GM18511 (cell line): ENCODE measurements around the gene BLOC1S4.

Experiments
- ATAC-seq: cut with Tn5 transposase; IDR thresholded peaks from one replicate; pipeline ENCODE4 v1.9.1; 2021; ENCODE audit warnings: mild to moderate bottlenecking, moderate library complexity; ENCODE audit not compliant: unreplicated experiment

Gene BLOC1S4

DNA sequence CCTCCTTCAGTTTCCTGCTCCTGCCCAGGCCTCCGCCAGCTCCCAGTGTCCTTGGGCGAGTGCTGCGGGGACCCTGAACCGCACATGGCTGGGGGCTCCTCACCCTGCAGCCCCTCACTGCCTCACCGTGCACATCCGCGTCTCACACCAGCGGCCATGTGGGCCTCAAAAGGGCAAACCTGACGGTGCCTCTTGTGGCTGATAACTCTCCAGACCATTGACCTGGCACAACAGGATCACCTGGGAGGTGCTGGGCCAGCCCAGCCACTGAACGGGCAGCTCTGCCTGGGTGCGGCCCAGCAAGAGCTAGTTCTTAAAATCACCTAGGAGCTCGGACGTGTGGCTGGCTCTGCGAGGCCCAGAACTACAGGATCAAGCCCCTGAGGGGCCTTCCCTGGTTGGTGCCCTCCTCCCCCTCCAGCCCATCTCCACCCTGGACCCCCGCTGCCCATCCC, 26.4 kb upstream of the BLOC1S4 start:
- no peak for ATAC-seq

DNA sequence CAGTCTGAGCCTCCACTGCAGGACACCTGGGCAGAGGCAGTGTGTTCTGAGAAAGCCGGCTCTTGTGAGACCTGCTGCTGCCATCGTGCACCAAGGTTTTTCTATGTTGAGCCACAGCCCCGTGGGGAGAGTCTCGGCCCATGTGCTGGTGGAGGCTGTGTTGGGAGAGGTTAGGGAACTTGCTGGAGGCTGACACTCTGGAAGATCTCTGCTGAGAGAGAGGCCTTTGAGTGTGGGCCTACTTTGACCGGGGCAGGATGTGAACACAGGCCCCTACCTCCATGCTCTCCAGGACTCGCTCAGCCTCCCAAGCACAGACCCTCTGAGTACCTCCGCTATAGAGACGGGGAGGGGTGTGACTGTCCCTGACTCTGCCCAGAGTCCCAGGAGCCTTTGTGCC, 23.6 kb upstream of the BLOC1S4 start:
- no peak for ATAC-seq

DNA sequence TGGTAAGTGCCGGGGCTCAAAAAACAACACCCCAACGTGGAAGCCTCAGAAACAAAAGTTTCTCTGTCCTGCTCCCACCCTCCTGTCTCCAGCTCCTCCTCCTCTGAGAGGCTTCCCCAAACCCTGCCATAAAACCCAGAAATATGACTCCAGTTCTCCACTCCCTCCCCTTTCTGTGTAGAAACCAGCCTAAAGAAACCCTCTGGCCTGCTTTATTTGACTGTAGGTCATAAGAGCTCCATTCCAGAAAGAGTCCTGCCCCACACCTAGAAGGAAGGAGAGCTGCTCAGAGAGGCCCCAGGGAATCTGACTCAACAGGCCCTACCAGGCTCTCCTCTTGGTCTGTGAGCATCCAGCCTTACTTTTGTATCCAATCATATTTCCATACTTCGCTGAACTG, 23.2 kb upstream of the BLOC1S4 start:
- ATAC-seq = no peak

DNA sequence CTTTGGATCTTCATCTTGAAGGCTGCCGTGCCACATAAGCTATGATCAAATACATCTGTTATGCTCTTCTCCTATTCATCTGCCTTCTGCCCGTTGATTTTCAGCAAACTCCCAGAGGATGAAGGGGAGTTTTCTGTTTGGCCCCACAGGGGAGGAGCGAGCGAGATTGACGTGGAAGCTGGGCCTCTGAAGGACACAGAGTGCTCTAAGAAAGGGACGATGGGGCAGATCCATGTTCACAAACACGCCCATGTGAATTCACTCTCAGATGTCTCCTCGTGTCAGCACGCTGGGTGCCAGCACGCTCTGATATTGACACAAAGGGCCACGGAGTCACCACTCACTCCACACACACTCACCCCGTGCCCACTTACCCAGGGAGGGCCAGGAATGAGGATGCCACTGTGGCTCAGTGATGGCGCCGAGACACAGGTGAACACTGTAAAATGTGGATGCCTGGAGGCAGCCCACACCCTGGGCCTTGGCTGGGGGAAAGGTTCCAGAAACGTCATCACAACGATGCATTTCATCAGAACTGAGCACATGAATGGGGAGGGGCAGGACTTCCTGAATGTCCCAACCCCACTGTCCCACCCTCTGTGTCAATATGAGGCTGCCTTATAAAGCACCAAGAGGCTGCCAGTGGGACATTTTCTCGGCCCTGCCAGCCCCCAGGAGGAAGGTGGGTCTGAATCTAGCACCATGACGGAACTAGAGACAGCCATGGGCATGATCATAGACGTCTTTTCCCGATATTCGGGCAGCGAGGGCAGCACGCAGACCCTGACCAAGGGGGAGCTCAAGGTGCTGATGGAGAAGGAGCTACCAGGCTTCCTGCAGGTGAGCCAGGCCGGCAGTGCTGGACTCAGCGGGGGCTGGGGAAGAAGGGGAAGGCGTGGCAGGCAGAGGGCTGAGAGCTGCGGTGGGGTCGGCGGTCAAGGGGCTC, 22.5 kb upstream of the BLOC1S4 start, which contains the start of gene S100P:
Gene S100P, plus strand, starts transcription at position 648 of the 946 bp plus-strand sequence. Its CDS starts 55 bp downstream, at position 703.
- no peak for ATAC-seq

DNA sequence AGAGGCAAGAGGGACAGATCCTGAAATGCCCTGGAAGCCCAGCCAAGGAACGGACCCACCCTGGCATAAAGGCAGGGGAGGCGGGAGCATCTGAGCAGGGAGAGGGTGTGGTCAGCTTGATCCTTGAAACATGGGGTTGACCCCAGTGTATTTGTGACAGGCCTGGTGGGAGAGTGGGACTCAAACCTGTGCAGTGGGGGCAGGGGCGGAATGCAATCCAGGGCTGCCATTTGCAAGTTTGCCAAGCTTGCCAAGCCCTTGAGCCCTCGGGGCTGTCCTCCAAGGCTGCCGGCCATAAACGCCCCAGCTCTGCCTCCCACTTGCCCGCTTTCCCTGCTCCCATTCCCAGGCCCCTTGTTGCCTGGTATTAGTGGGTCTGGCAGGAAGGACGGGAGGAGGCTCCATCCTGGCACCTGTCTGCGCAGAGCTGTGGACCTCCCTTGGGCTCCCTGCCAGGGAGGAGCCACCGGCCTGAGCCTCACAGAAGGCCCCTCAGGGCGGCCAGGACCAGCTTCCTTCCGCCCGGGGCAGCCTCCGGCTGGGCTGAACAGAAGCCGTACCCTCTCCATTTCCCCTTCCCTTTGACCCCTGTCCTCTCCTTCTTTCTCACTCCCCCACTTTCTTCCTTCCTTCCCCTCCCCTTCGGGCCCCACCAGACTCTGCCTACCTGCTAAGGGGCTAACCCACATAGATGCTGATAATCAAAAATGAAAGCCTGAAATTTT, 21.6 kb upstream of the BLOC1S4 start:
- ATAC-seq = no peak

DNA sequence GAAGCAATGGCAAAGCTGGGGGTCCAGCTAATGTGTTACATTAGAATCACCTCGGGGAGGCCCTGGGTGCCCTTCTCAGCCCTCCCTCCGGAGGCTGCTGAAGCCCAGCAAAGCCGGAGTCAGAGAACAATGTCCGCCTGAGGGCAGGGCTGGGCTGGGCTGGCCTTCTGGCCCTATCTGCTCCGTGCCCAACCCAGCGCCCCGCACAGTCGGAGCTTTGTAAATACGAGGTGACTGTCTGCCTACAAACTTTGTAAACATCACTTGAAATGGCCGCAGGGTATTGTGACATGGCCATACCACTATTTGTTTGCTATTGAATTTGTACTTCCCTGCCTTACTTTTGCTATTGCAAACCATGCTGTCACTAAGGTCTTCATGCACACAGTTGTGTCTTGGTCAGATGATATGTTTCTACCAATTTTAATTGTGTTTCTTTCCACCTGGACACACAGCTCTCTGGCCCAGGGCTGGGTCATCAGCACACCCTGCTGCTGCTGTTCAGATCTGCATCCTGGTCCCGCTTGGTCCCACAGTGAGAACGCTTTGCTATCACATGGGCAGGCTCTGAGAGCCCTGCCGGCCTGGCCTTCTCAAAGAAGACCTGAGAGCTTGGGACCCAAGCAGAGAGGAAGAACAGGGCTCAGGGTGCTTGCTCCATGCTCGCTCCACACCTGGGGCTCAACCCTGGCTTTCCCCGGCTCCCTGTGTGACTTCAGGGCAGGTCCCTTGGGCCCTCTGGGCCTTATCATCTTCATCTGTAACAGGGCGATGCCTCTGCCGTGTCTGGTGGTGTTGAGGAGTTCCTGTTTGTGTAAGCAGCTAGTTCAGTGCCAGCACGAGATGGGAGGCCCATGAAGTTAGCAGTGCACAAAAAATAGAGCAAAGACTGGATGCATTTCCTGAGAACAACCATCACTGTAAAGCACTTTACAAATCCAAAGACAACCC, 20.0 kb upstream of the BLOC1S4 start:
- no peak for ATAC-seq

DNA sequence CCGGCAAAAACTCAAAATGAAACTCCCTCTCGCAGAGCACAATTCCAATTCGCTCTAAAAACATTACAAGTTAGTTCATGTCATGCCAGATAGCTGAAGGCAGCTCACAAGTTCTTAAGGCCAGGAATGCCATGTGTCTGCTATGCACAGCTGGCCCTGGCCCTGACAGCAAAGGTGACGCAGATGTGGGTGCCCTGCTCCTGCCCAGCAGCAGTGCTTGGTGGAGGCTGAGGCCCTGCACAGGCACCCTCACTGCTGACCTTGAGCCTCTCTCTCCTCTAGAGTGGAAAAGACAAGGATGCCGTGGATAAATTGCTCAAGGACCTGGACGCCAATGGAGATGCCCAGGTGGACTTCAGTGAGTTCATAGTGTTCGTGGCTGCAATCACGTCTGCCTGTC, 19.4 kb upstream of the BLOC1S4 start:
- no peak for ATAC-seq

DNA sequence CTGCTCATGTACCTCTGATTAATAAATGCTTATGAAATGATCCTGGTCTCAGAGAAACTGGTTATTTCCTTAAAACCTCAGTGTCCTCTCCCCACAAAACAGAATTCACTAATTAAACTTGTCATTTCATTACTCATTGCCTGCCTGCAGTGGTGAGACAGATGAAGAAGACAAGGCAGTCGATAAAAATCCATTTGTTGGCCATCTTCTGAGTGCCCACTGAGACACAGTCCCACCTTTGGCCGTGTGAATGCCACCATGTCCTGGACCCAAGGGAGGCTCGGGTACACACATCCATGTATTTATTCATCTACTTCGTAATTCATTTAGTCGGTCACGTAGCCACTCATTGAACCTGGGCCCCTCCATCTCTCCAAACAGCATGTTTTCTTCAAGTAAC, 18.8 kb upstream of the BLOC1S4 start:
- ATAC-seq = no peak

DNA sequence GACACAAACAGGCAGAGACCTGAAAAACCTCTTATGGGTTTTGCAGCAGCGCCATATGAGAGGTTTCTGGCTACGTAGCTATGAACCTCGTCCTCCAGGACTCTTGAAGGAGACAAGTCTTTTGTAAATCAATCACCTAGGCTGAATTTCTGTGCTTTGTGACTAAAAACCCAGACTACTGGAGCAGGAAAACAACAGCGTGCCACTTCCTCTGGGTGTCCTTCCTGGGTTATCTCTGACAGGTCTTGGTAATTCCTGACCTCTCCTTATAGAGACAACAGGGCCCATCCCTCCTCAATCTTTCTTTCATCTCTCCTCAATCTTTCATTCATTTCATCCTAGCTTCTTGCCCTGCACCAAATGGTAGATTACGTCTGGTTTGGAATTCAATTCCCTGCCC, 16.6 kb upstream of the BLOC1S4 start:
- ATAC-seq = no peak

DNA sequence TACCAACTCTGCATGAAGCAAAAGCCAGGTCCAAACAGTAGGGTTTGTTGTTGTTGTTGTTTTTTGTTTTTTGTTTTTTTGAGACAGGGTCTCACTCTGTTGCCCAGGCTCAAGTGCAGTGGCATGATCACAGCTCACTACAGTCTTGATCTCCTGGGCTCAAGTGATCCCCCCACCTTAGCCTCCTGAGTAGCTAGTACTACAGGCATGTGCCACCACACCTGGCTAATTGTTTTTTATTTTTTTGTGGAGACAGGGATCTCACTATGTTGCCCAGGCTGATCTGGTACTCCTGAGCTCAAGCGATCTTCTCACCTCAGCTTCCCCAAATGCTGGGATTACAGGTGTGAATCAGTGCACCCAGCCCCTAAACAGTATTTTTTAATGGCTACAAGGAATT, 16.1 kb upstream of the BLOC1S4 start:
- no peak for ATAC-seq

DNA sequence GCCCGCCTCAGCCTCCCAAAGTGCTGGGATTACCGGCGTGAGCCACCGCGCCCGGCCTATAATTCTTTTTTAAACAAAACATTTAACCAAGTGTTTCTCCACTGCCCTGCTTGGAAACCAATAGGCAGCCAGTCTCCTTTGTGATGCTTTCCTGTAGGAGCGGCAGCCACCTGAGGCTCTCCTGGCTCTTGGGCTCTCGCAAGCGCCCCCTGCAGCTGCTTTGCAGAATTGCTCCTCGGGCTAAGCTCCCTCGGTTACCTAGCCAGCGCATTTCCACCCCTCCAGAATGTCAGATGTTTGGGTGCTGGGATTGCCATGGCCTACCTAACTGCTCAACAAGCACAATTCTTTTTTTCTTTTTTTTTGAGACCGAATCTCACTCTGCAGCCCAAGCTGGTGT, 14.6 kb upstream of the BLOC1S4 start:
- no peak for ATAC-seq

DNA sequence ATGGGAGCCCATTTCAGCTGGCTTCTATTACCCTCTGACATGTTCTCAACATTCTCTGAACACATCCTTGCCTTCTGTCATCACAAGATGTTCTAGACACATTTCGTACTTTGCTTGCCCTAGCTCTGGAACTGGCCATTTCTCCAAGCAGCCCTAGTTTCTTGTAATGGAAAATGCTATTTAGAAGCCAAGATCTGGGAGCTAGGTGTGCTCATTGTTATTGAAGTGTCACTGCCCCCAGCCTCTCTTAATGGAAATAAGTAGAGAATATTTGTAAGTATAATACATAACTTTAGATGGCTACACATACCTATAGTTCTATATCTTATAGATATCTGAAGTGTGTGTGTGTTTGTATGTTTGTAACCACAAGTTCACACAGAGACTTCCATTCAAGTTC, 13.2 kb upstream of the BLOC1S4 start:
- no peak for ATAC-seq

DNA sequence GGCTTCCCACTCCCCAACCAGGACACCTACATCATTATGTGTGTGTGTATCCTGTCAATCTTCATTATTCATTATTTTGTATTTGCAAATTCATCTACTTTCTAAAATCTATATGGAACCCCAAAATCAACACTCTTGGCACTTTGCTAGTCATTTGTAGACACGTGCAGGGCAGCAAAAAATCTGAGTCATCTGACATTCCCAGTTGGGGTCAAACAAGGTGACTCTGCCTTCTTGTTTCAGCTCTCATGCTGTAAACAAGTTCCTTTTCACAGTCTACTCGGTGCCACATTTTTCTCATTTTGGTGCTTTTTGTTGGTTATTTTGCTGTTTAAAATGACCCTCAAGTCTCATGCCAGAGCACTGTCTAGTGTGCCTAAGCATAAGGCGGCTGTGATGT, 12.2 kb upstream of the BLOC1S4 start:
- no peak for ATAC-seq

DNA sequence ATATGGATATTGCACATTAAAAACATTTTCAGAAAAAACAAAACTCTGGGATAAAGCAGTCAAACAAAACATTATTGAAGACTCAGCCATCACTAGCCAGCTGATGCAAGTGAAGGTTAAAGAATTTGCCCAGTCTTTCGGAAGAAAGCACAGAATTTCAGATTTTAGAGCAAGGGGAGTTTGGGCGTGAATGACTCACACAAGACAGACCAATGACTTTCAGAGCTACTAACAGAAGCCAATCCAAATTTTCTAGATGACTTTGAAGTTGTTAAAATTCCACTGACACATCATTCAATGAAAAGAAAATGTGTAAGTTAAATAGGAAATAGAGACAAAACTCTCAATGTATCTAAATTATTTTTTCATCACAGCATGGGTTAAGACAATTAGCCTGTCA, 10.3 kb upstream of the BLOC1S4 start:
- no peak for ATAC-seq

DNA sequence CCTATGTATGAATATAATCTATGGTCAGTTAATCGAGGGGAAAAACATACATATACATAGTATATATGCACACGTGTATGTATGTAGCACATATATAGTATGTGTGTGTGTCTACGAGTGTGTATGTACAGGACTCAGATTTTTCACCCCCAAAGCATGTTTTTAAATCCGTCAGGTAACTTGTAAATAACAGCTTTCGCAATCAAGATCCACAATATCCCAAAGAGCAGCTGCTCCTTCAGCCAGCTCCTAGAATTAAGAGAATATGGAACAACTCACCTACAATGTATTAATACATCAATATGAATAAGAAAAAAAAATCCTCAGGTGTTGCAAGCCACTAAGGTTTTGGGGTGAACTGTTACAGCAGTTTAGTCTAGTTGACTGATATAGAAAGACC, 9.8 kb upstream of the BLOC1S4 start:
- ATAC-seq = no peak

DNA sequence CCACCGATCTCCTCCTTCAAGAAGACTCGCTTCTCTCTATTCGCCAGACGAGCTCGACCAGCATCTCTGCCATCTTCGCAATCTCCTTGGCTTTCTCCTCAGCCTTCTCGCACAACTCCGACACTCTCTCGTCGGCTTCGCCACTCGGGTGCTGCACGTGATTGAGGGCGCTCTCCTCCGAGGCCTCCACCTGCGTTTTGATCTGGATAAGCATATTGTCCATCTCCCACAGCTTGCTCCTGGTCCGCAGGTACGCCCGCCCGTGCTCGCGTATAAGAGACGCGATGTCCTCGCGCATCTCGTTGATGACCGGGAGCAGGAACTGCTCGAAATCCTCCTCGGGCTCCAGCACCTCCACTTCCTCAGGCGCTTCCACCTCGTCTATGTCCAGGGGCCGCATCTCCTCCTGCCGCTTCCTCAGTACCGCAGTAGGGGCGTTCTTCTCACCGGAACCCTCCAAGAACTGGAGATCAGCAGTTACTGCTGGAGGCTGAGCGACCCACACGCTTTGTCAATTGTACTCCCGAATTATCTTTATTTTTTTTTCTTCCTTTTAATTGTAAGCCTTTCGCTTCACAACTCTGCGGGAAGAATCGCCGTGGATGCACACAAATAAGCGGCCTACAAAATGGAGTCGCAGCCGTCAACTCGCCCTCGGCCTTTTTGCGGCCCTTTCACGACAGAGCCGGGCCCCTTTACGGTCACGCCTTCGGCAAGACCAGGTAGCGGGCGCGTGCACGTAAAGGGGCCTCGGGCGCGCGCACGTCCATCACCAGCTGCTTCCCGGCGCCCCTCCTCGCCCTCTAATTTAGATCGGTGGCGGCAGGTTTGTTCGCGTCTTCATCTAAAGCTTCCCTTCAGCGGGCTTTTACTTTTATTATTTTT, 6.5 kb upstream of the BLOC1S4 start, which contains the start of gene MRFAP1L1:
Gene MRFAP1L1, minus strand, starts transcription at position 636 of the 885 bp plus-strand sequence. Its CDS starts 236 bp downstream, at position 400.
- peak; percentile 74 for ATAC-seq

DNA sequence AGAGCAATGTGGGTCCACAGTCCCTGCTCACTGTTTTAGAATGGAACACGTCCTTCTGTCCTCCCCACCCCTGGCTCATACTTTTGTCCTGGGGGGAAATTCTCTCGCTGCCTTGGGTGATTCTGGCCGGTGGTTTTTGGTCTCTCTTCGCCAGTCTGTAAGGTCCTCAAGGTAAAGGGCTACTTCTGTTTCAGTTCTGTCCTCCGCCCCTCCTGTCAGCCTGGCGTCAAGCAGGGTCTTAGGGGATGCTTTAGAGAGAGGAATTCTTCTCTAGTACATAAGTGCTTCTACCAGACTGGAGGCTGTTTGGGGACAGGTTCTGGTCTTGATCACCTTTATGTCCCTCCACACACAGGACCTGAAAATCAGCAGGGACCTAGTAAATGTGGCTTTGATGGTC, 5.7 kb upstream of the BLOC1S4 start:
- peak; percentile 16 for ATAC-seq

DNA sequence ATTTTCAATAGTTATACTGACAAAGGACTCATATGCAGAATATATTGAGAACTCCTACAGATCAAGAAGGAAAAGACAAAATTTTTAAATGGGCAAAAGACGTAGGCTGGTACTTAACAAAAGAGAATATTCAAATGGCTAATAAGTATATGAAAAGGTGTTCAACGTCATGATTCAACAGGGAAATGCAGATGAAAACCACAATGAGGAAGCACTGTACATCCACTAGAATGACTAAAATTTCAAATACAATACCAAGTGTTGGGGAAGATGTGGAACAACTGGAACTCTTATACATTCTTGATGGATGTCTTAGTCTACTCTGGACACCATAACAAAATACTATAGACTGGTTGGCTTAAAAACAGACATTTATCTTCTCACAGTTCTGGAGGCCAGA, 5.0 kb upstream of the BLOC1S4 start:
- ATAC-seq = no peak

DNA sequence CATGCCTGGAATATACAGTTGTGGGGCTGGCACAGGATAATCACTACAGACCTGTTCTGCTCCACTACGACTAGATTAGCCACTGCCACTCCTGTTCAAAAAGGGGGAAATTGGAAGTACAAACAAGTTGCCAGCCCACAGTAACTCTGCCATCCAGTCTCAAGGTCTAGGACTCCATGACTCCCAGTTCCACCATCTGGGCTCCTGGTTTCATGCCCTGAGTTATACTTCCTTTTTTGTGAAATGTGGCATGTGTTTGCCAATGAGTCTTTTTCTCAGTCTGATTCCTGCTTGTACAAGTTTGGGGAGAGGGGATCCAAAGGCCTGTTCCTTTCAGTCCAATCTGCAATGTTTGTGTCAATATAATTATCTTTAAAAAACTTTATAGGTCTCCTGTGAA, 1.0 kb upstream of the BLOC1S4 start:
- no peak for ATAC-seq

DNA sequence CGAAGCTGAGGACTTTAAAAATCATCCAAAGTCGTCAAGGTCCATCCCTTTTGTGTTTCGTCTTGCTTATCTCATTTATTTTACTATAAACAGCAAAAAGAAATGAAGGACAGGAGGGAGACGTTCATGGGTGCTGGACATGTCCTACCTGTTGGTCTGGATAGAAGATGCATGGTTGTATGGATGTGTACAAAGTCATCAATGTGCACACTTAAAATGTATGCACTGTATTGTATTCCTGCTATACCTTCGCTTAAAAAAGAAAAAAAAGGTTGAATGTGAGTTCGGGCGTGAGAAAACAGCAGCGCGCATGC, 313 bp upstream of the BLOC1S4 start:
- ATAC-seq = no peak
